Measurements from ENCODE around the gene METTL6.
A peak's percentile ranks its signal among the peaks of the same experiment; 100 is the strongest.

The METTL6 gene

GRCh38 chr3:15427182-15427880 lies at the start of gene METTL6, which contains the start of gene EAF1:
TSS of gene METTL6 (minus strand) at chr3:15427544. CDS start at chr3:15426511, 1,033 bp downstream.
TSS of gene EAF1 (plus strand) at chr3:15427598. CDS start at chr3:15427780, 182 bp downstream.
- TF ChIP-seq ZFX (IDR thresholded peaks at IDR 0.05) = peak; percentile 42; the same call in 1 of the 2 replicates
- TF ChIP-seq CTCF (conservative IDR thresholded peaks at IDR 0.05) = no peak
- H3K27ac ChIP-seq = peak within 1 kb of the TSS; percentile 82

DNA sequence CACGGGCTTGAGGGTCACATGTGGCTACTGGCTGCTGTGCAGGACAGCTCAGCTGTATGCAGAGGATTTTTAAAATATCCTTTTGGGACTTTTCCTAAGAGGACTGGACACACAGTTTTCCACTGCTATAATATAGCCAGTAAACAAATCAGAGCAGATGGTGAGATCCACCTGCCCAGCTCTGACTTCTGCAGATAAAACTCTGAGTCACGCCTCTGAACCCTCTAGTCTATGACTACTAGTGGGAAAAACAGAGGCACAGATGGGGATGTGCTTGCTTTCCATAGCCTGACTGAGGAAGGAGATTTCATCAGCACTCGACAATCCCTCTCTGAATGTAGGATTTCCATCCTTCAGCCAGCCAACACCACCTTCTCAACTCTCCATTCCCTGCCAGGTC lies 49.0 kb upstream of the METTL6 start:
- no peak for TF ChIP-seq ZFX (IDR thresholded peaks at IDR 0.05)
- no peak overlapping the region for H3K27ac ChIP-seq

GRCh38 chr3:15475161-15475560 lies 47.8 kb upstream of the METTL6 start:
- no peak overlapping the region for H3K27ac ChIP-seq
- TF ChIP-seq ZFX (IDR thresholded peaks at IDR 0.05) = no peak

DNA sequence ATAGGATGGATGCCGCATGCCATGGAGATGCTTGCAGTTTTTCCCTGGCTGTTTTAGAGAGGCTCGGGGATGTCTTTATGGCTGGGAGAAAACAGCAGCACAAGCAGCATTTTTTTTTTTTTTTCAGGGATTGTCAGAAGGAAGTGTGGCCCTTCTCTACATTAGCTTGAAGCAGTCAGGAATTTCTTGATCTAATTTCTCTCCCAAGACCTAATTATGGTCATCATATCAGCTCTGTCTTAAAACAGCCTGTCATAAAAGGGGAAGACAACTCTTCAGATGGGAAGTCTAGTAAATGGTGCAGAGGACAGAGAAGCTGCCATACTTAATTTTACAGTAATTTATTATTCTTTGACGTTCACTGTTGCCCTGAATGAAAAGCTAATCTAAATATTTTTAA lies 44.5 kb upstream of the METTL6 start:
- no peak overlapping the region for H3K27ac ChIP-seq
- no peak for TF ChIP-seq CTCF (conservative IDR thresholded peaks at IDR 0.05)
- no peak for TF ChIP-seq ZFX (IDR thresholded peaks at IDR 0.05)

DNA sequence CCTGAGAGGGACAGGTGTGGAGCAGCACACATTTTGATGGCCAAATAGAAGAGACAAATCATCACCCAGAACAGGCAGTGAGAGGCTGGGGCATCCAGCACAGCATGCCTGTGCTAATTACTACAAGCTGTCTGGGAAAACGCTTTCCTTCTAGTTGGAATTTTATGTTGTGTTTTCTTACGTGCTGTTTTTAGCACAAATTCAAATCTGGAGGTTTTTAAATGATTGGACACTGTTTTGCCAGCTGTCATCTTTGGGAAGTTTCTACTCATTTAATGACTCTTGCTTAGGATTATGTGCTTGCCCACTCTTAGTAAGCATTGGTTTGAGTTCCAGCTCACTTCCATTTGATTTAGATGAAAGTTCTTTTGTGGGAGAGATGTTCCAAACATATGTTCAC lies 43.5 kb upstream of the METTL6 start:
- H3K27ac ChIP-seq = no peak overlapping the region
- TF ChIP-seq CTCF (conservative IDR thresholded peaks at IDR 0.05) = no peak
- TF ChIP-seq ZFX (IDR thresholded peaks at IDR 0.05) = no peak

DNA sequence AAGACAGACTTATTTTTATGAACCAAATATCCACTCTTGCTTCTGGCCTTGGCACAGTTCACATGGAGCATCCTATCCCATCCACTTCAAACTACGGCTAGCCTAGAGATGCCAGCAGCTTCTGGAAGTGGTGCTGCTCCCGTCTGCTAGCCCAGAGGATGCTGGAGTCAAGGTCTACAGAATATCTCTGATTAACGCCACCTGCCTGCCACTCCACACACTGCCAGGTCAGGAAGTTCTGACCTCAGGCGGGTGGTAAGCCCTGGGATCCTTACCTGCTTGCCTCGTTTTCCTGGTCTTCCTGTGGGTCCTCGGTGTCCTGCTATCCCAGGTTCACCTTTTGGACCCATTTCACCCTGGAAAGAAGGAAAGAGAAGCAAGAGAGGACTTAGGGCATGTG lies 42.9 kb upstream of the METTL6 start:
- TF ChIP-seq ZFX (IDR thresholded peaks at IDR 0.05) = no peak
- TF ChIP-seq CTCF (conservative IDR thresholded peaks at IDR 0.05) = no peak
- H3K27ac ChIP-seq = no peak overlapping the region

- no peak for TF ChIP-seq CTCF (conservative IDR thresholded peaks at IDR 0.05)
- TF ChIP-seq ZFX (IDR thresholded peaks at IDR 0.05) = no peak
- H3K27ac ChIP-seq = no peak overlapping the region
These were observed 40.2 kb upstream of the METTL6 start for GRCh38 chr3:15467227-15468181.

DNA sequence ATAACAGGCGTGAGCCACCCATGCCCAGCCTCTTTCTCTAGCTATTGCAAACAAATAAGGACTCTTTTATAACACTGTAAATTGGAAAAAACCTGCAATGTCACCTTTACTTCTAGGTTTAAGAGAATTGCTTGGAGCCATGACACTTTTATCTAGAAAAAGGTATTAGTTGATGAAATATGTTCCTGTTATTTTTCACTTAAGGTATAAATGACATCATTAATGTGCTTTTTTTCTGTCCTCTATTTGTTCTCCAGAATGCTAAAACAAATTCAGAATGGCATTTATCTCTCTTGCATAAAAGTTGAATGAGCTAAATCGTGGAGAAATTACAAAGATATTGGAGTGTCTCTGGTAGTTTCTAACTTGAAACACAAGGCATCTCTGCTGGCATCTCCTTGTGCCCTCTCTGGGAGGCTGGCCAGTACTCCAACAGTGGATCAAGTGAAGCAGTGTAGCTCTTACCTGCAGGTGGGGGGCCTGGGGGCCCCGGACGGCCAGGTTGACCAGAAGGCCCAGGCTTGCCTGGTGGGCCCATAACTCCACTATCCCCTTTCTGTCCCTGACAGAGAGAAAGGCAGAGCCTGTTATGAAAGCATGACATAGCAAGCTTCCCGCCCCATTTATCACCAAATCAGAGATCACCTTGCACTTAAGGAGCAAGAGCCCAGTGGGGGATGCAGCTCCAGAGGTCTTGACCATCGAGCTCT lies 38.7 kb upstream of the METTL6 start:
- no peak overlapping the region for H3K27ac ChIP-seq
- TF ChIP-seq CTCF (conservative IDR thresholded peaks at IDR 0.05) = no peak
- no peak for TF ChIP-seq ZFX (IDR thresholded peaks at IDR 0.05)

Measured in C4-2B (cell line).